Bronchial epithelial cell (primary cell): ENCODE measurements around the gene CTDSPL. TPM values are rescaled to one million over a fixed set of nuclear protein-coding genes. Genes with fewer than 3 reads are reported as not detected.
"Not testable (repeated sequence)": the region's sequence is repeated elsewhere in the genome, so short reads cannot be mapped to it uniquely, and the experiment has no call there.

ENCODE experiments used
- DNase-seq: peaks from one replicate; pipeline ENCODE4 v3.0.0-alpha.2; 2010; ENCODE audit warnings: low read depth
- FAIRE-seq: peaks from 2 replicates; lab custom pipeline; 2011; peaks lifted over from hg19 to GRCh38; lab: Jason Lieb, UNC
- H3K27me3 ChIP-seq: 2 replicates; pipeline ENCODE4 v1.5.1; 2011; ENCODE audit warnings: low read length; ENCODE audit not compliant: control insufficient read depth, insufficient read depth
- H3K36me3 ChIP-seq: 2 replicates; pipeline ENCODE4 v1.5.1; 2011; ENCODE audit warnings: low read length; ENCODE audit not compliant: control insufficient read depth, insufficient read depth
- H3K4me3 ChIP-seq: 2 replicates; pipeline ENCODE4 v1.5.1; 2011; ENCODE audit warnings: mild to moderate bottlenecking, low read depth, low read length, control low read depth
- total RNA-seq: library from RNA; depleted of rRNA; stranded (reverse); fragments of >200 nt; gene quantifications from 2 replicates; pipeline ENCODE4 v1.2.1, GENCODE V29; 2014
- TF ChIP-seq, protein P1 (sequence below): IDR thresholded peaks from 2 replicates; pipeline ENCODE4 v1.5.1; 2011; ENCODE audit warnings: mild to moderate bottlenecking, moderate library complexity, low read length, control low read depth, inconsistent platforms; ENCODE audit not compliant: insufficient read depth, severe bottlenecking

Gene CTDSPL
- total RNA-seq, 1 donor from 2014 or later: 80.6 TPM

DNA sequence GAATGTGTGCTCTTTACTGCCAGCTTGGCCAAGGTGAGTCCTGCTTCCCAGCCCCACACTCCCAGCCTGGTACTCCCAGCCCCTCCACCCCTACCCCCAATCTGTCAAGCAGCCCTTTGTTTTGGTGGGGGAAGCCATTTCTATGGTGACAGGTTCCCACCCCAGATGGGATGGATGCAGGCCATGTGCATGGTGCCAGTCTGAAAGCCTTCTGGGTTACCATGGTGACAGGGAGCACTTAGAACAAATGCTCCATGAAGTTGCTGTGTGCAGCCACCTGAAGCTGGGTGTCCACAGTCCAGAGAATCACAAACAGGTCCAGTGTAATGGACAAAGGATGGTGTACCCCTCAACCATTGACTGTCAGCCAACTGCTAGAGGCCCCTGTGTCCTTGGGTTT, 109.8 kb downstream of the CTDSPL start:
- FAIRE-seq: no peak
- no peaks in the 10 kb centered on the region for H3K27me3 ChIP-seq

DNA sequence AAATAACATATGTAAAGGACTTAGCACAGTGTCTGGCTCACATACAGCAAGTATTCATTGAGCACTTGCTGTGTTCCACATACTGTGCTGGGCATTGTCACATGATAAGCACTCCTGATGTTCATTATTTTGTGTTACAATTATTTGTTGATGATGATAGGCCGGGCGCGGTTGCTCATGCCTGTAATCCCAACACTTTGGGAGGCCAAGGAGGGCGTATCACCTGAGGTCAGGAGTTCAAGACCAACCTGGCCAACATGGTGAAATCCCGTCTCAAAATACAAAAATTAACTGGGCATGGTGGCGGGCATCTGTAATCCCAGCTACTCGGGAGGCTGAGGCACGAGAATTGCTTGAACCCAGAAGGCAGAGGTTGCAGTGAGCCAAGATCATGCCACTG, 110.4 kb downstream of the CTDSPL start:
- not testable (repeated sequence) for H3K4me3 ChIP-seq, H3K27me3 ChIP-seq, FAIRE-seq, DNase-seq
- peaks cover 28% of the 10 kb centered on the region for H3K36me3 ChIP-seq

More for the DNA sequence above, 109.8 kb downstream of the CTDSPL start:
- no peak for DNase-seq
- Histone ChIP-seq H3K4me3 (no peak overlapping the region), H3K36me3 (peaks cover 25% of the 10 kb centered on the region)
- TF ChIP-seq, protein P1, sequence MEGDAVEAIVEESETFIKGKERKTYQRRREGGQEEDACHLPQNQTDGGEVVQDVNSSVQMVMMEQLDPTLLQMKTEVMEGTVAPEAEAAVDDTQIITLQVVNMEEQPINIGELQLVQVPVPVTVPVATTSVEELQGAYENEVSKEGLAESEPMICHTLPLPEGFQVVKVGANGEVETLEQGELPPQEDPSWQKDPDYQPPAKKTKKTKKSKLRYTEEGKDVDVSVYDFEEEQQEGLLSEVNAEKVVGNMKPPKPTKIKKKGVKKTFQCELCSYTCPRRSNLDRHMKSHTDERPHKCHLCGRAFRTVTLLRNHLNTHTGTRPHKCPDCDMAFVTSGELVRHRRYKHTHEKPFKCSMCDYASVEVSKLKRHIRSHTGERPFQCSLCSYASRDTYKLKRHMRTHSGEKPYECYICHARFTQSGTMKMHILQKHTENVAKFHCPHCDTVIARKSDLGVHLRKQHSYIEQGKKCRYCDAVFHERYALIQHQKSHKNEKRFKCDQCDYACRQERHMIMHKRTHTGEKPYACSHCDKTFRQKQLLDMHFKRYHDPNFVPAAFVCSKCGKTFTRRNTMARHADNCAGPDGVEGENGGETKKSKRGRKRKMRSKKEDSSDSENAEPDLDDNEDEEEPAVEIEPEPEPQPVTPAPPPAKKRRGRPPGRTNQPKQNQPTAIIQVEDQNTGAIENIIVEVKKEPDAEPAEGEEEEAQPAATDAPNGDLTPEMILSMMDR: no peak

DNA sequence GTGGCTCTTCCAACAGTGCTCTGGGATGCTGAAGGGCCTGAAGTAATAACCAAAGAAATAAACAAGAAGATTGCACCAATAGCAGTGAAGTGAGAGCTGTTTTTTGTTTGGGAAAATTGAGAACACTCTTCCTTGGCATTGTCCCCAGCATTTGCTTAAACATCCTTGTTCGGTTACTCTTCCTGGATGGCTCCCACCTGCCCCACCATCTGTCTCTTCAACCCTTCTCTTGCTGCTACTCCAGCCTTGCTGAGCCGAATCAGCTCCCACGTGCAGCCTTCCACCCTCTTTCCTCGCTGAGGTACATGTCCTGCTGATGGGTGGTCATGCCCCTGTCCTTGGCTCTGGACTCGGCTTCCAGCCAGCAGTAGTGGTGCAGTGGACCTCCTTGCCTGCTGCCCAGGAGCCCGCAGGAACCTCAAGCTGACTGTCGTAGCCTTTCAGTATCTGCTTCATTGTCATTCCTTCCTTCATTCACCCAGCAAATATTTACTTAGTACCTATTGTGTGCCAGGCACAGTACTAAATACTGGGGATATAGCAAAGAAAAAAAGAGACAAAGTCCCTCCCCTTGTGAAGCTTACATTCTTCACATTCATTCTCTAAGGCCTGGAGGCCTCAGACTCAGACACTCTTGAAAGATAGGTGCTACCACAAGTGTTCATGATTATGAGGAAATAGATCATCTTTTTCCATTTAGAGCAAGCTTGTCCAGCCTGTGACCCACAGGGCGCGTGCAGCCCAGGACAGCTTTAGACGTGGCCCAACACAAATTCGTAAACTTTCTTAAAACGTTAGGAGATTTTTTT, 111.8 kb downstream of the CTDSPL start:
- H3K27me3 ChIP-seq: no peaks in the 10 kb centered on the region
- DNase-seq: no peak
- TF ChIP-seq, protein P1: no peak
- peaks cover 28% of the 10 kb centered on the region for H3K36me3 ChIP-seq
- no peak overlapping the region for H3K4me3 ChIP-seq
- FAIRE-seq: no peak

DNA sequence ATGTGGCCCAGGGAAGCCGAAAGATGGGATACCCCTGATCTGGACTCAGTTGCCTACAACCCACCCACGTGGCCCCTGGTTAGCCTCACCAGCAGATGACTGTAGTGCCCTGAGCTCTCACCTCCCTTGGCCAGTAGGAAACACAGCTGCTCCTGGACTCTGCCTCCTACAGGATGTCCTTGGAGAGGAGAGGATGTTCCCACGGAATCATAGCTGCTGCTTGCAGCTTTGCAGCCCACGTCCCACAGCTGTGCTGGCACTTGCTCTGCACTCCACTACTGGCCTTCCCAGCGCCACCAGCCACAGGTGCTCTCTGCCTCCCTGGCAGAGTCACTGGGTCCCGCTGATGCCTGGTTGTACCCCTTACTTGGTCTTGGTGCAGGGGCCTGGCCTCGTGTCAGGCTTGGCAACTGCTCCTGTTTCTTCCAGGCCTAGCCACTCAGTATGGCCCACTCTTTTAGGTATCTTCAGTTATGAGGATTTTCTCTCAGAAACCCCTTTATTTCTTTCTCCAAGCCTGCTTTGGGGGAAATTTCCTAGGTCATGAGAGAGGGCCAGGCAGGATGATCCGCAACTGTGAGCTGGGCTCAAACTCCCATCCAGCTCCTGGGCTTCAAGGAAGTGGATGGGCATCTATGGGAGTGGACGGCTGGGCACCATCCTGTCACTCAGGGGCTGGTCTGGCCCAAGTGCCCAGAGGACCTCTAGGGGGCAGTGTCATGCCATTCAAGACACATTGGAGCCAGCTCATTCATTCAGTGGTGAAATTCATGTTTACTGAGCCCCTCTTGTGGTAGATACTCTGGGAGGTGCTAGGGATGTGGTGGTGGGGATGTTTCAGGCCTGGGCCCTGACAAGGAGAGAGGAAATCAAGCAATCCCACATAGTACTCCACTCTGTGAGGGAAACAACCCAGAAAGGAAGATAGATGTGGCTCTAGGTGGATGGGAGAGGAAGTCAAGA, 112.7 kb downstream of the CTDSPL start:
- H3K36me3 ChIP-seq: peaks cover 26% of the 10 kb centered on the region
- H3K27me3 ChIP-seq: no peaks in the 10 kb centered on the region
- TF ChIP-seq, protein P1: peak; percentile 79
- no peak for FAIRE-seq
- peak; percentile 49 for DNase-seq
- H3K4me3 ChIP-seq: no peak overlapping the region

DNA sequence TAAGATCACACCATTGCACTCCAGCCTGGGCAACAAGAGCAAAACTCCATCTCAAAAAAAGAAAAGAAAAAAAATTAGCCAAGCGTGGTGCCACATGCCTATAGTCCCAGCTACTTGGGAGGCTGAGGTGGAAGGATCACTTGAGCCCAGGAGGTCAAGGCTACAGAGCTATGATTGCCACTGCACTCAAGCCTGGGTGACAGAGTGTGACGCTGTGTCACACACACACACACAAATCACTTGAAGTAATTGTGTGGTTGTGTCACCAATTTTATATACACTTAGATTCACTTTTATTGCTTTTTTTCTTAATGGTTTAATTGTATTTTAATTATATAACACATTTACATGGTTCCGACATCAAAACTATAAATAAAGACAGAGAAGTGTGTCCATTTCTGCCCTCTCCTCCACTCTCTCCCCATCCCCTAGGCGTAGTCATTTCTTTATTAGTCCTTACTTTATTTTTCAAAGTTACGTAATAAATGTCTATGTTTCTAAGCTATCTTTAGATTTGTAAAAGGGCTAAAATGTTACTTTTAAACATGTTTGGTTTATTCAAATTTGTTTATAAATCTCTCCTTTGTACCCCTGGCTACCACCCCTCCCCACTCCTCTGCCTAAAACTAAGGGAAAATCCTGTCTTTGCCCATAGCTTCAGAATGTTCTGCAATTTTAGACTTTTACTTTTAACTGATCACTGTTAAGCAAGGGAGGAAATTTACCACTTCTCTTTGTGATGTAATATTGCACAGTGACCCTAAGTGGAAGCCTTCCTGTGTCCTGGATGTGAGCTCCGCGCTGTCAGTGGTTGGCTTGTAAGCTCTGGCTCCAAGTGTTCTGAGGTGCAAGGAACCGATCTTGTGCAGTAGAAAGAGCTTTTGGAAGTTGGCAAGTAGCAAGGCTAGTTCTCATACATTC, 118.1 kb downstream of the CTDSPL start:
- H3K36me3 ChIP-seq: peaks cover 12% of the 10 kb centered on the region
- no peaks in the 10 kb centered on the region for H3K27me3 ChIP-seq
- FAIRE-seq: no peak
- TF ChIP-seq, protein P1: no peak
- no peak overlapping the region for H3K4me3 ChIP-seq
- DNase-seq: no peak
